Measurements from ENCODE around the gene SOS2.

GRCh38 chr14:50231475-50232275 is at the start of gene SOS2:
- TF ChIP-seq, protein P1, sequence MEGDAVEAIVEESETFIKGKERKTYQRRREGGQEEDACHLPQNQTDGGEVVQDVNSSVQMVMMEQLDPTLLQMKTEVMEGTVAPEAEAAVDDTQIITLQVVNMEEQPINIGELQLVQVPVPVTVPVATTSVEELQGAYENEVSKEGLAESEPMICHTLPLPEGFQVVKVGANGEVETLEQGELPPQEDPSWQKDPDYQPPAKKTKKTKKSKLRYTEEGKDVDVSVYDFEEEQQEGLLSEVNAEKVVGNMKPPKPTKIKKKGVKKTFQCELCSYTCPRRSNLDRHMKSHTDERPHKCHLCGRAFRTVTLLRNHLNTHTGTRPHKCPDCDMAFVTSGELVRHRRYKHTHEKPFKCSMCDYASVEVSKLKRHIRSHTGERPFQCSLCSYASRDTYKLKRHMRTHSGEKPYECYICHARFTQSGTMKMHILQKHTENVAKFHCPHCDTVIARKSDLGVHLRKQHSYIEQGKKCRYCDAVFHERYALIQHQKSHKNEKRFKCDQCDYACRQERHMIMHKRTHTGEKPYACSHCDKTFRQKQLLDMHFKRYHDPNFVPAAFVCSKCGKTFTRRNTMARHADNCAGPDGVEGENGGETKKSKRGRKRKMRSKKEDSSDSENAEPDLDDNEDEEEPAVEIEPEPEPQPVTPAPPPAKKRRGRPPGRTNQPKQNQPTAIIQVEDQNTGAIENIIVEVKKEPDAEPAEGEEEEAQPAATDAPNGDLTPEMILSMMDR (IDR thresholded peaks at IDR 0.05; ENCODE audit: low read length) = no peak
- no peak for TF ChIP-seq EZH2 (IDR thresholded peaks at IDR 0.05; ENCODE audit: borderline replicate concordance, low read length)
